Measurements from ENCODE around the gene SLC6A20. TPM values are rescaled to one million over a fixed set of nuclear protein-coding genes. Genes with fewer than 3 reads are reported as not detected.
"Not testable (repeated sequence)": the region's sequence is repeated elsewhere in the genome, so short reads cannot be mapped to it uniquely, and the experiment has no call there.

The SLC6A20 gene
- polyA plus RNA-seq, 4 donors = 0.08 to 0.30 (median 0.10) TPM

DNA sequence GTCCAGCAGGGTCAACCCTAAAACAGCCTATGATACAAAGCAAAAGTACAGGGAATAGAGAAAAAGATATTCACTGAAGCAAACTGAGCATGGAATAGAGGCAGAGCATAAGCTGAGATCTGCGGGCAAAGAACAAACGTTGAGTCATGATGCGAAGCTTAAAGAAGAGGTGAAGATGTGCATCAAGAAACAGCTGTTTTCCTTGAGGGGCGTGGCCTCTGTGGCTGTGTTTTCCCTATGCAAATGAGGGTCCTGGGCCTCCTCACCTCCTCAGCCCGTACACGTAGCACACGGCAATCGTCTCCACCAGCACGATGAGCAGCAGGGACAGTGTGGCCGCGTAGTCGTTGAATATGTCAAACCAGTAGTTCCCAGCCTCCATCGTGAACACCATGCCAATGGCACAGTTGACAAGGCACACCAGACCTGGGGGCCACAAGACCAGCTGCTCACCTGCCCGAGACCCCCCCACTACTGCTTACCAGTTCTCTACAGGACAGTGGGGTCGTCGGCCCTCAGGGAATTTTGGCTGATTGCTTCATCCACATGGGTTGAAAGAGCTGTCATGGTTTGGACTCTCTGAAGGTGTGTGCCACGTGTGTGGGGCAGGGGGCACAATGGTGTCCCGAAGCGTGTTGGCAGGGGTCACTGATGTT, 33.6 kb downstream of the SLC6A20 start:
- DNase-seq (ENCODE audit: low read depth in 4 of 4, low spot score in 3 of 4) = no peak

- DNase-seq (ENCODE audit: low read depth in 4 of 4, low spot score in 3 of 4) = no peak
These were observed 34.5 kb downstream of the SLC6A20 start for GRCh38 chr3:45761831-45762230.

- DNase-seq (ENCODE audit: low read depth in 4 of 4, low spot score in 3 of 4) = peak in 2 of 4 donors; percentile 18 to 28
These were observed 35.2 kb downstream of the SLC6A20 start for GRCh38 chr3:45760878-45761711.

- no peak for DNase-seq (ENCODE audit: low read depth in 4 of 4, low spot score in 3 of 4)
These were observed 36.5 kb downstream of the SLC6A20 start for GRCh38 chr3:45759851-45760250.

DNA sequence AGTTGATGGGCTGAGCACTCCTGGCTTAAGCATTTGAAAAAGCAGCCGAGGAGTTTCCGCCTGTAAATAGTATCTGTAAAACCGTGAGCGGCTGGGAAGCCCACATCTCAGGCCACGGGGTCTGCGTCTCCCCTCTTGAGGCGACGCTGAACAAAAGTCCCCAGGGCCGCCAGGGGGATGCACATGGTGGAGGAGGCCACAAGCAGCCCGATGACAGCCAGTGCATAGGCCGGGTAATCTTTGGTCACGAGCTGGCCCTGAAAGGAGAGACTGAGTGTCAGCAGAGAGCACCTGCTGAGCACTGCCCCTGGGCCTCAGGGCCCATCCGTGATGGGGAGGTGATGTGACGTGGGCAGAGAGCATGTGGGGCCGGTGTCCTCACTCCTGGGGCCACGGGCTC, 37.5 kb downstream of the SLC6A20 start:
- no peak for DNase-seq (ENCODE audit: low read depth in 4 of 4, low spot score in 3 of 4)

- not testable (repeated sequence) for DNase-seq (ENCODE audit: low read depth in 4 of 4, low spot score in 3 of 4)
These were observed 39.2 kb downstream of the SLC6A20 start for GRCh38 chr3:45757141-45757540.

- no peak for DNase-seq (ENCODE audit: low read depth in 4 of 4, low spot score in 3 of 4)
These were observed 40.3 kb downstream of the SLC6A20 start for GRCh38 chr3:45756055-45756454.

GRCh38 chr3:45754461-45754860, 41.9 kb downstream of the SLC6A20 start:
- DNase-seq (ENCODE audit: low read depth in 4 of 4, low spot score in 3 of 4) = no peak

GRCh38 chr3:45753095-45753494, 43.2 kb downstream of the SLC6A20 start:
- no peak for DNase-seq (ENCODE audit: low read depth in 4 of 4, low spot score in 3 of 4)

DNA sequence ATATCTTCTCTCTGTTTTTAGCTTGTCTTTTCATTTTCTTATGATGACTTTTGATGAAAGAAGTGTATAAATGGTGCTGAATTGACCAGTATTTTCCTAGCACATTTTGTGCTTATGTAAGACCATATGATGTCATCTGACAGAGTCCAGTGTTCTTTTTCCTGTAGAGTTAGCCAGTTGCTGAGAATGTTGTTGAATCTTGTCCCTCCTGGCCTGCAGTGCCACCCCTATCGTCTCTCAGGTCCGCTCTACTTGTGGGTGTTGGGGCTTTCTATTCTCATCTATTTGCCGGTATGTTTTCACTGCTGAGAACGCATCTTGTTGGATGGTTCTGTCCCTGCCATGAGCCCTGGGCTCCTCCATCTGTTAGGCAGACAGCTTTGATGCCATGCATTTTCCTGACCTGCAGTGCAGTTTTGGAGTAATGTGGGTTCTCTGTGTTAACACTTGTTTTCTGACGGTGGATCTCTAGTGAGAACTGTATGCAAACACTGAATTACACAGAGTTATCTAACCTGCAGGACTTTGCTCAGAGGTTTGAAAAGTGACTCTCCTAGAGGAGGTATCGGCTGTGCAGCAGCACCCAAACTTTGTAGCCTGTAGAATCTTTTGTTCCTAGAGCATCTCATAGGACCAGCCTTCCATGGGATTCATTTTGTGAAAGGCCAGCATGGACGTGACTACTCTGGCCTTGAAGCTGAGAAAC, 44.6 kb downstream of the SLC6A20 start:
- DNase-seq (ENCODE audit: low read depth in 4 of 4, low spot score in 3 of 4) = no peak

DNA sequence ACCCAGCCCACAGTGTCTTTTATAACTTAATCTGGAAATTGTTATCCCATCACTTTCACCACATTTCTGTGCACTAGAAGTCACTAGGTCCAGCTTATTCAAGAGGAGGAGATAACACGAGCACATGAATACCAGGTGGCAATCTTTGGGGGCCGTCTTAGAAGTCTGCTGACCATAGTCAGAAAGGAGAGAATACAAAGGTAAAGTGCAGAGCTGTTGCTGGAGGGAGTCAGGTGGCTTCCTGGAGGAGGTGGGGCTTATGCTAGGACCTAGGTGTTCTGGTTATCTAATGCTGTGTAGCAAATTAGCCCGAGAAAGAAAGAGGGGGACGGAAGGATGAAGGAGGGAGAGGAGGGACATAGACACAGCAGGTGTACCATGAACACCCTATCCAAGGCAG, 46.5 kb downstream of the SLC6A20 start:
- DNase-seq (ENCODE audit: low read depth in 4 of 4, low spot score in 3 of 4) = no peak

DNA sequence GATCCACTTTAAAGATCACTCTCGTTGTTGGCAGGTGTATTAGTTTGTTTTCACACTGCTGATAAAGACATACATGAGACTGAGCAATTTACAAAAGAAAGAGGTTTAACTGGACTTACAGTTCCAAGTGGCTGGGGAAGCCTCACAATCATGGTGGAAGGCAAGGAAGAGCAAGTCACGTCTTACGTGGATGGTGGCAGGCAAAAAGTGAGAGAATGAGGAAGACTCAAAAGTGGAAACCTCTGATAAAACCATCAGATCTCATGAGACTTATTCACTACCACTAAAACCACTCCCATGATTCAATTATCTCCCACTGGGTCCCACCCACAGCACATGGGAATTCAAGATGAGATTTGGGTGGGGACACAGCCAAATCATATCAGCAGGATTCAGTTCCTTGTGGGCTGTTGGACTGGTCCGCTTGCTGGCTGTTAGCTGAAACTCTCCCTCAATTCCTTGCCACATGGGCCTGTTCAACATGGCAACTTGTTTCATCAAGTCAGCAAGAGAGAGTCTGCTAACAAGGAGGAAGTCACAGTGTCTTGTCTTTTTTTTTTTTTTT, 47.2 kb downstream of the SLC6A20 start:
- DNase-seq (ENCODE audit: low read depth in 4 of 4, low spot score in 3 of 4) = not testable (repeated sequence)

DNA sequence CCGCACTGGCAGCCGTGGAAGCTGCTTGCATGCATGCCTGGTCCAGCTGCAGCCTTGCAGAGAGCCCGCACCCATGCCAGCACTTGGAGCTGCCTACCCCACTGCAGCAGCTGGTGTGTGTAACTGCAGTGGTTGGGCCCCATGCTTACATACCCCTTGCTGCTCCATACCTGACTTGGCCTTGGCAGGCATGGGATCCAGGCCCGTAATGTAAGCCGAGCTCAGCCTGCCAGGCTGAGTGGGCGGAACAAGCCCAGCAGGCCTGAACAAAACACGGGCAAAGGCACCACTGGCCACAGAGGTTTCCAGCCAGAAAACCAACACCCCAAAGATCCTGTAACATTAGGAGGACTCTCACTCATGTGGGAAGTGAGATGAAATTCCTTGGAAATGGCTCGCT, 48.3 kb downstream of the SLC6A20 start:
- DNase-seq (ENCODE audit: low read depth in 4 of 4, low spot score in 3 of 4) = no peak

- DNase-seq (ENCODE audit: low read depth in 4 of 4, low spot score in 3 of 4) = no peak
These were observed 49.3 kb downstream of the SLC6A20 start for GRCh38 chr3:45746777-45747622.

DNA sequence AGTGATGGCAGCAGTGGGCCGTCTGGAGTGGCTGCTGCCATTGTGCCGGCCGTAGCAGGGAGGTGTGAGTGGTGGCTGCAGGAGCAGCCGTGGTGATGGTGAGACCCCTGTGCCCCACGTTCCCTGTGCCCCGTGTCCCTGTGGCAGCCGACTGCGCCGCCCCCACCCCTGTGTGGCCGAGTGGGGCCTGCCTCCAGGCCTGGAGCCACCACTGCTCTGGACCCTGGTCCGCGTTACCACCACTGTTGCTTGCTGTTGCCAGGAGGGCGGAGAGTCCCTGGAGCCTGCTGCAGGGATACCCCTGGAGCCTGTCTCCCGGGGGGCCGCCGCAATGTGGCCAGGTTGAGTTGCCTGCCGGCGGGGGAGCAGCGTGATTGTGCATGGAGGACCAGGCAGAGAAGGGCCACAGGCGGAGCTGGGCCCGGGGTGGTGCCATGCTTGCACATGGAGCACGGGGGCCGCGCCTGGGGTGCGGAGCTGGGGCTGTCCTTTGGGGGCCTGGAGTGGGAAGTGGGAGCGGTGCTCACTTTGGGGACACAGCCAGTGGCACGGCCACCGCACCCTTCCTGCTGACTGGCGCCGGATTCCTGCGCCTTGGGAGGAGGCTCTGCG, 50.1 kb downstream of the SLC6A20 start:
- DNase-seq (ENCODE audit: low read depth in 4 of 4, low spot score in 3 of 4) = no peak

DNA sequence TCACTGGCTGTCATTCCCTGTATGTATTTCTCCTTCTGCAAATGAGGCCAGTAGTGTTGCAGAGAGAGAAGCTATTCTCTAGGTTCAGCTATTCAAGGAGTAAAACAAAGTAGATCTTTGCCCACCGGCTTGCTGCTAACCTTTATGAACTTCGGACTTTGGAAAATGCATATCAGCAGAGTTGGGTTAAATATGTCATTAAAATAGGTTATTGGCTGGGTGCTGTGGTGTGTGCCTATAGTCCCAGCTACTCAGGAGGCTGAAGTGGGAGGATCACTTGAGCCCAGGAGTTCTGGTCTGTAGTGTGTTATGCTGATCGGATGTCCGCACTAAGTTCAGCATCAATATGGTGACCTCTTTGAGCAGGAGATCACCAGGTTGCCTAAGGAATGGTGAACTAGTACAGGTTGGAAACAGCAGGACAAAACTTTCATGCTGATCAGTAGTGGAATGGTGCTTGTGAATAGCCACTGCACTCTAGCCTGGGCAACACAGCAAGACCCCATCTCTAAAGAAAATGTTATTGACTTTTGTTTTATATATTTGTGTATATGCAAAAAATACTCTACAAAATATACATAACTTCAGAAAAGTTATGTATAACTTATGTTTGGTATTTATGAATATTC, 53.8 kb downstream of the SLC6A20 start:
- no peak for DNase-seq (ENCODE audit: low read depth in 4 of 4, low spot score in 3 of 4)

- DNase-seq (ENCODE audit: low read depth in 4 of 4, low spot score in 3 of 4) = no peak
These were observed 54.4 kb downstream of the SLC6A20 start for GRCh38 chr3:45741742-45742460.

DNA sequence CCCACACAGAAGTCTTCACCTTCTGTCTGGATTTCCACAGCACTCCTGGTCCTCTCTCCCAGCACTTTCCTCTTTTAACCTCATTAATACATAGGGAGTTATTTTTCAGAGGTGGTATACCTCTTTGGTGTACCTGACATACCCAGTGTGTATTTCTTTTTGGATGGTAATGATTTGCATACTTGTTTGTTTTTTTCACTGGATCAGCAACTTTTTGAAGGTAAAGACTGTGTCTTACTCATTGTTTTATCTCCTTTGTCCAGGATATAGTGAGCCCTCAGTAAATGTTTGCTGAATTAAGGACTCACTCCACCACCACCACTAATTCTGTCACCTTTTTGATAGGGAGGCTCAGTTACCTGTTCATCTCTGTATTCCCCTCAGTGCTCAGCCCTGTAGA, 55.1 kb downstream of the SLC6A20 start:
- no peak for DNase-seq (ENCODE audit: low read depth in 4 of 4, low spot score in 3 of 4)

- DNase-seq (ENCODE audit: low read depth in 4 of 4, low spot score in 3 of 4) = no peak
These were observed 56.3 kb downstream of the SLC6A20 start for GRCh38 chr3:45739991-45740390.

Measured in right renal pelvis (tissue), 4 donors.